ENCODE measurements around the gene CDH4. TPM values are rescaled to one million over a fixed set of nuclear protein-coding genes. Genes with fewer than 3 reads are reported as not detected.

Gene CDH4
- total RNA-seq, 1 donor from 2014 or later, result 12.1 TPM

DNA sequence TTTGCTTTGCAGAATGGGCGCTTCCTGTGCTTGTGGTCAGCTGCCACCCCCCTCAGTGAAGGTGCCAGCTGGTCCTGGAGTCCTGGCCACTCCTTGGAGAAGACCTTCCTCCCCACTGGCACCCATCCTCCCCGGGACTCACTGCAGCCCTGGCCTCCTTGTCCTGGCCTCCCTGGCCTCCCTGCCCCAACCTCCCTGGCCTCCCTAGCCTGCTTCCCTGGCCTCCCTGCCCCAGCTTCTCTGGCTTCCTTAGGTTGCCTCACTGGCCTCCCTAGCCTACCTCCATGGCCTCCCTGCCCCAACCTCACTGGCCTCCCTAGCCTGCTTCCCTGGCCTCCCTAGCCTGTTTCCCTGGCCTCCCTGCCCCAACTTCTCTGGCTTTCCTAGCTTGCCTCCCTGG, 297.8 kb downstream of the CDH4 start:
- TF ChIP-seq, protein P1, sequence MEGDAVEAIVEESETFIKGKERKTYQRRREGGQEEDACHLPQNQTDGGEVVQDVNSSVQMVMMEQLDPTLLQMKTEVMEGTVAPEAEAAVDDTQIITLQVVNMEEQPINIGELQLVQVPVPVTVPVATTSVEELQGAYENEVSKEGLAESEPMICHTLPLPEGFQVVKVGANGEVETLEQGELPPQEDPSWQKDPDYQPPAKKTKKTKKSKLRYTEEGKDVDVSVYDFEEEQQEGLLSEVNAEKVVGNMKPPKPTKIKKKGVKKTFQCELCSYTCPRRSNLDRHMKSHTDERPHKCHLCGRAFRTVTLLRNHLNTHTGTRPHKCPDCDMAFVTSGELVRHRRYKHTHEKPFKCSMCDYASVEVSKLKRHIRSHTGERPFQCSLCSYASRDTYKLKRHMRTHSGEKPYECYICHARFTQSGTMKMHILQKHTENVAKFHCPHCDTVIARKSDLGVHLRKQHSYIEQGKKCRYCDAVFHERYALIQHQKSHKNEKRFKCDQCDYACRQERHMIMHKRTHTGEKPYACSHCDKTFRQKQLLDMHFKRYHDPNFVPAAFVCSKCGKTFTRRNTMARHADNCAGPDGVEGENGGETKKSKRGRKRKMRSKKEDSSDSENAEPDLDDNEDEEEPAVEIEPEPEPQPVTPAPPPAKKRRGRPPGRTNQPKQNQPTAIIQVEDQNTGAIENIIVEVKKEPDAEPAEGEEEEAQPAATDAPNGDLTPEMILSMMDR (IDR thresholded peaks at IDR 0.05; ENCODE audit: insufficient read depth, low read length, severe bottlenecking), result no peak
- Histone ChIP-seq H3K27me3 (ENCODE audit: control insufficient read depth, insufficient read depth, low read length) (no peaks in the 10 kb centered on the region), H3K4me3 (ENCODE audit: low read depth, low read length) (no peak overlapping the region), H3K36me3 (ENCODE audit: control insufficient read depth, insufficient read depth, low read length) (no peaks in the 10 kb centered on the region)
- FAIRE-seq (no peak), DNase-seq (ENCODE audit: low read depth) (no peak)

DNA sequence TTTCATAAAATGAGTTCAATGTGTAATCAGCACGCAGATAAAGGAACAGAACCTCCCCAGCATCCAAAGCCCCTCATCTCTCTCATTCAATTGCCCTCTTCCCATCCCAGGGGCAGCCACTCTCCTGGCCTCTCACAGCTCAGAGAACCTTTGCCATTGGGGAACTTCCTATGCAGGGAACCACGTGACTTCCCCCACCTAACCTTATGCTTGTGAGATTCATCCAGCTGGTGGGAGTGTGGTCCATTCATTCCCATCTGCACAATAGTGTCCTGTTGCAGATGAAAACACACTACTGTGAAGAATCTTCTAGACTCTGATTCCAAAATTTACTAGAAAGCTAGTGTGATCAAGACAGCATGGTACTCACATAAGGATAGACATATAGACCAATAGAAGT, 299.3 kb downstream of the CDH4 start:
- FAIRE-seq, result no peak
- no peak for DNase-seq (ENCODE audit: low read depth)
- H3K36me3 ChIP-seq (ENCODE audit: control insufficient read depth, insufficient read depth, low read length), result no peaks in the 10 kb centered on the region
- H3K27me3 ChIP-seq (ENCODE audit: control insufficient read depth, insufficient read depth, low read length), result no peaks in the 10 kb centered on the region
- TF ChIP-seq, protein P1 (IDR thresholded peaks at IDR 0.05; ENCODE audit: insufficient read depth, low read length, severe bottlenecking), result no peak
- no peak overlapping the region for H3K4me3 ChIP-seq (ENCODE audit: low read depth, low read length)

- Histone ChIP-seq H3K27me3 (ENCODE audit: control insufficient read depth, insufficient read depth, low read length) (no peaks in the 10 kb centered on the region), H3K4me3 (ENCODE audit: low read depth, low read length) (no peak overlapping the region), H3K36me3 (ENCODE audit: control insufficient read depth, insufficient read depth, low read length) (no peaks in the 10 kb centered on the region)
- FAIRE-seq (no peak), DNase-seq (ENCODE audit: low read depth) (no peak)
- TF ChIP-seq, protein P1 (IDR thresholded peaks at IDR 0.05; ENCODE audit: insufficient read depth, low read length, severe bottlenecking), result no peak
Measured at GRCh38 chr20:61554617-61555016, 302.6 kb downstream of the CDH4 start.

- TF ChIP-seq, protein P1 (IDR thresholded peaks at IDR 0.05; ENCODE audit: insufficient read depth, low read length, severe bottlenecking), result no peak
- H3K4me3 ChIP-seq (ENCODE audit: low read depth, low read length), result no peak overlapping the region
- H3K36me3 ChIP-seq (ENCODE audit: control insufficient read depth, insufficient read depth, low read length), result no peaks in the 10 kb centered on the region
- FAIRE-seq (no peak), DNase-seq (ENCODE audit: low read depth) (no peak)
- no peaks in the 10 kb centered on the region for H3K27me3 ChIP-seq (ENCODE audit: control insufficient read depth, insufficient read depth, low read length)
Measured at GRCh38 chr20:61555566-61555965, 303.5 kb downstream of the CDH4 start.

DNA sequence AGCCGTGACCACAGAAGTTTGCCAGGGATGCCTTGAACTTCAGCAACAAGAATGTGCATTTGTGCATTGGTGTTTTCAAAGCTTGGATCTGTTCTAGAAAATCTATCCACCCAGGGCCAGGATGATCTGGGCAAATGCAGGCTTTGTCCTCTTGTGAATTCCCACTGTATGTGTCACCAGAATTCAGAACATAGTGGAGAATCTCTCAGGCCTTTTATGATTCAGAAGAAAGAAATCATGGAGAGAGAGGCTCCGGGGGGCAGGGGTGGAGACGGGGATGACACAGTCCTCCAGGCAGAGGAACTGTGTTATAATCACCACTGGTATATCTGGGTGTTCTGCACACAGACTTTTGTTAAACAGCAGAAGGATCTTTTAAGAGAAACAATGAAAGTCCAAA, 304.1 kb downstream of the CDH4 start:
- DNase-seq (ENCODE audit: low read depth) (peak; percentile 44), FAIRE-seq (no peak)
- TF ChIP-seq, protein P1 (IDR thresholded peaks at IDR 0.05; ENCODE audit: insufficient read depth, low read length, severe bottlenecking), result no peak
- Histone ChIP-seq H3K27me3 (ENCODE audit: control insufficient read depth, insufficient read depth, low read length) (no peaks in the 10 kb centered on the region), H3K36me3 (ENCODE audit: control insufficient read depth, insufficient read depth, low read length) (no peaks in the 10 kb centered on the region), H3K4me3 (ENCODE audit: low read depth, low read length) (no peak overlapping the region)

DNA sequence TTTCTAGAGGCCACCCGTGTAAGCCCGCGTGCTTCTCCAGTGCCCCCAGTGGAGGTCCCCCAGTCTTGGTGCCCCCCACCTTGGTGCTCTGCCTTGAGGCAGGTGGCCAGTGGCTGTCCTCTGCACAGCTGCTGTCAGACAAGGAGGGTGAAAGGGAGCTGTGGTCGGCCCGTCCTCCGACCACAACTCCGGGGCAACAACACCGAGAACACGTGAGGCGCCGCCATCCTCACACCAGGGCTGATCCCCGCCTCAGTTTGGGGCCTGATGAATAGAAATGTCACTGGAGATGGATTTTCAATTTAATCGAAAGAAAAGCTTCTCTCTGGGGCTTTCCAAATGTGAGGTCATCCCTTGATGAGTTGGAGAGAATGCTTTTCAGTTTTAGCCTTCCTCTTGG, 304.6 kb downstream of the CDH4 start:
- Histone ChIP-seq H3K36me3 (ENCODE audit: control insufficient read depth, insufficient read depth, low read length) (no peaks in the 10 kb centered on the region), H3K4me3 (ENCODE audit: low read depth, low read length) (no peak overlapping the region), H3K27me3 (ENCODE audit: control insufficient read depth, insufficient read depth, low read length) (no peaks in the 10 kb centered on the region)
- no peak for DNase-seq (ENCODE audit: low read depth)
- TF ChIP-seq, protein P1 (IDR thresholded peaks at IDR 0.05; ENCODE audit: insufficient read depth, low read length, severe bottlenecking), result no peak
- FAIRE-seq, result no peak
